Cardiac muscle cell (in vitro differentiated cells and primary cell): ENCODE measurements around the gene ASIC4. TPM values are rescaled to one million over a fixed set of nuclear protein-coding genes. Genes with fewer than 3 reads are reported as not detected.

Source experiments
- DNase-seq, 2 donors: peaks; one replicate each; pipeline versions ENCODE4 v3.0.0 to v3.0.0-alpha.2; 2010 to 2017; ENCODE audit warnings: low read depth in 1 of 2, low spot score in 1 of 2
- H3K27ac ChIP-seq: fragments of 200-600 bp; sonication (generic); 2 replicates; pipeline ENCODE4 v1.5.1; 2016
- H3K27me3 ChIP-seq: fragments of 200-600 bp; sonication (generic); 2 replicates; pipeline ENCODE4 v1.6.0; 2016; ENCODE audit warnings: control low read depth
- H3K36me3 ChIP-seq: fragments of 200-600 bp; sonication (generic); 2 replicates; pipeline ENCODE4 v1.5.1; 2016; ENCODE audit warnings: control low read depth
- H3K4me1 ChIP-seq: fragments of 200-600 bp; sonication (generic); 2 replicates; pipeline ENCODE4 v1.8.1; 2017; ENCODE audit warnings: low read depth, mild to moderate bottlenecking, mixed run types
- H3K4me3 ChIP-seq: fragments of 200-600 bp; sonication (generic); 2 replicates; pipeline ENCODE4 v1.5.1; 2016; ENCODE audit warnings: mild to moderate bottlenecking
- H3K9me3 ChIP-seq: fragments of 200-600 bp; sonication (generic); 2 replicates; pipeline ENCODE4 v1.5.1; 2017; ENCODE audit warnings: low read depth, mild to moderate bottlenecking, control low read depth
- polyA plus RNA-seq: library from polyadenylated mRNA; unstranded; fragments of >200 nt; fragmentation: Nextera tagmentation; extraction: Ambion mirVana; gene quantifications from 2 replicates; pipeline ENCODE4 v1.2.1, GENCODE V29; 2016
- total RNA-seq: library from RNA; depleted of rRNA; stranded (reverse); fragments of >200 nt; gene quantifications from 2 replicates; pipeline ENCODE4 v1.2.3, GENCODE V29; 2016
- TF ChIP-seq, protein P1 (sequence below): IDR thresholded peaks from 2 replicates; pipeline ENCODE4 v1.5.1; 2012; ENCODE audit warnings: low read depth, mild to moderate bottlenecking, low read length

Gene ASIC4
- total and polyA plus RNA-seq, 2 experiments from 2014 or later: 3.3 to 9.5 TPM

DNA sequence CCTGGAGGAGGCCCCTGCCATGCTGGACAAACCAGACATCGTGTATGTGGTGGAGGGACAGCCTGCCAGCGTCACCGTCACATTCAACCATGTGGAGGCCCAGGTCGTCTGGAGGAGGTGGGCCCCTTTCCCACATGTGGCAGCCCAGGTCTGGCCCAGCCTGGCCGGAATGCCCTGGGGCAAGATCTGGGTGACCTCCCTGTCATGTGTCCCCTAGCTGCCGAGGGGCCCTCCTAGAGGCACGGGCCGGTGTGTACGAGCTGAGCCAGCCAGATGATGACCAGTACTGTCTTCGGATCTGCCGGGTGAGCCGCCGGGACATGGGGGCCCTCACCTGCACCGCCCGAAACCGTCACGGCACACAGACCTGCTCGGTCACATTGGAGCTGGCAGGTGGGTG lies 40.8 kb upstream of the ASIC4 start:
- H3K9me3 ChIP-seq: no peaks in the 10 kb centered on the region
- peaks cover 39% of the 10 kb centered on the region for H3K4me1 ChIP-seq
- H3K27ac ChIP-seq: peak overlapping the region; percentile 61
- TF ChIP-seq, protein P1, sequence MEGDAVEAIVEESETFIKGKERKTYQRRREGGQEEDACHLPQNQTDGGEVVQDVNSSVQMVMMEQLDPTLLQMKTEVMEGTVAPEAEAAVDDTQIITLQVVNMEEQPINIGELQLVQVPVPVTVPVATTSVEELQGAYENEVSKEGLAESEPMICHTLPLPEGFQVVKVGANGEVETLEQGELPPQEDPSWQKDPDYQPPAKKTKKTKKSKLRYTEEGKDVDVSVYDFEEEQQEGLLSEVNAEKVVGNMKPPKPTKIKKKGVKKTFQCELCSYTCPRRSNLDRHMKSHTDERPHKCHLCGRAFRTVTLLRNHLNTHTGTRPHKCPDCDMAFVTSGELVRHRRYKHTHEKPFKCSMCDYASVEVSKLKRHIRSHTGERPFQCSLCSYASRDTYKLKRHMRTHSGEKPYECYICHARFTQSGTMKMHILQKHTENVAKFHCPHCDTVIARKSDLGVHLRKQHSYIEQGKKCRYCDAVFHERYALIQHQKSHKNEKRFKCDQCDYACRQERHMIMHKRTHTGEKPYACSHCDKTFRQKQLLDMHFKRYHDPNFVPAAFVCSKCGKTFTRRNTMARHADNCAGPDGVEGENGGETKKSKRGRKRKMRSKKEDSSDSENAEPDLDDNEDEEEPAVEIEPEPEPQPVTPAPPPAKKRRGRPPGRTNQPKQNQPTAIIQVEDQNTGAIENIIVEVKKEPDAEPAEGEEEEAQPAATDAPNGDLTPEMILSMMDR: no peak
- DNase-seq: no peak
- peaks cover 32% of the 10 kb centered on the region for H3K36me3 ChIP-seq
- H3K4me3 ChIP-seq: no peak overlapping the region
- H3K27me3 ChIP-seq: no peaks in the 10 kb centered on the region

DNA sequence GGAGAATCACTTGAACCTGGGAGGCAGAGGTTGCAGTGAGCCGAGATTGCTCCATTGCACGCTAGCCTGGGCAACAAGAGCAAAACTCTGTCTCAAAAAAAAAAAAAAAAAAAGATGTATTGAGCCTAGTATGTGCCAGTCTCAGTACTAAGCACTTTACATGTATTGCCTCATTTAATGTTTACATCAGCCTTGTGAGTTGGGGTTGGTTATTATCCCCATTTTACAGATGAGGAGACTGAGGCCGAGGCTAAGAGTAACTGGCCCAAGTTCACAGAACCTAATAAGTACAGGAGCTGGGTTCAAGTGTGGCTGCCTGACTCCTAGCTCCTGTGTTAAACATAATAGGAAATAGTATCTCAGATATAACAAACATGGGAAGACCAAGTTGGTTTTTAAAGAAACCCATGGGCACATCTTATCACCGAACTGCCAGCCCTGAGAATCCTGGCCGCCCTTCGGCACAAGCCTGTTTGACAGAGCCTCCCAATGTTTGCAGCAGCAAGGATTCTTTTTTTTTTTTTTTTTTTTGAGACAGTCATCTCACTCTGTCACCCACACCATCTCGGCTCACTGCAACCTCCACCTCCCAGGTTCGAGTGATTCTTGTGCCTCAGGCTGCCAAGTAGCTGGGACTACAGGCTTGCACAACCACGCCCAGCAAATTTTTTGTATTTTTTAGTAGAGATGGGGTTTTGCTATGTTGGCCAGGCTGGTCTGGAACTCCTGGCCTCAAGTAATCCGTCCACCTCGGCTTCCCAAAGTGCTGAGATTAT lies 39.8 kb upstream of the ASIC4 start:
- TF ChIP-seq, protein P1: no peak
- peaks cover 31% of the 10 kb centered on the region for H3K36me3 ChIP-seq
- H3K9me3 ChIP-seq: no peaks in the 10 kb centered on the region
- H3K4me1 ChIP-seq: peaks cover 39% of the 10 kb centered on the region
- H3K4me3 ChIP-seq: no peak overlapping the region
- no peak for DNase-seq
- H3K27me3 ChIP-seq: no peaks in the 10 kb centered on the region
- peak overlapping the region; percentile 62 for H3K27ac ChIP-seq

DNA sequence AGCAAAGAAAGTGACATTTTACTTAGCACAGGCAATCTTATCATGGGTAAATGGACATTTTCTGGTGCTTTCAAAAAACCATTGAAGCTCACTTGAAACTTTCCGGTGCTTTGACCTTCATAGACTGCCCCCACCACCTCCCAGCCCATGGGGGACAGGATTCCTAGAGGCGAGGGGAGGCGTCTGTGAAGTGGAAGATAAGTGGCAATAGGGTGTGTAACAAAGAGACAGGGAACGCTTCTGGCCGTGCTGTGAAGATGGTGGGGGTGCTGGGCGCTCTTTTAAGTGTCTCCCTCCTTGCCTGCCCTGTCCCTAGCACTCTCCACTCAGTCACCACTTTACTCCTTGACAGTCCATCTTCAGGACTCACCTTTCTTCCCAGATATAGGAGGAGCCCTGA lies 39.0 kb upstream of the ASIC4 start:
- H3K4me3 ChIP-seq: no peak overlapping the region
- peaks cover 31% of the 10 kb centered on the region for H3K36me3 ChIP-seq
- H3K4me1 ChIP-seq: peaks cover 31% of the 10 kb centered on the region
- H3K9me3 ChIP-seq: no peaks in the 10 kb centered on the region
- TF ChIP-seq, protein P1: no peak
- H3K27me3 ChIP-seq: no peaks in the 10 kb centered on the region
- peak in 1 of 2 donors; percentile 83 for DNase-seq
- H3K27ac ChIP-seq: peak overlapping the region; percentile 62

DNA sequence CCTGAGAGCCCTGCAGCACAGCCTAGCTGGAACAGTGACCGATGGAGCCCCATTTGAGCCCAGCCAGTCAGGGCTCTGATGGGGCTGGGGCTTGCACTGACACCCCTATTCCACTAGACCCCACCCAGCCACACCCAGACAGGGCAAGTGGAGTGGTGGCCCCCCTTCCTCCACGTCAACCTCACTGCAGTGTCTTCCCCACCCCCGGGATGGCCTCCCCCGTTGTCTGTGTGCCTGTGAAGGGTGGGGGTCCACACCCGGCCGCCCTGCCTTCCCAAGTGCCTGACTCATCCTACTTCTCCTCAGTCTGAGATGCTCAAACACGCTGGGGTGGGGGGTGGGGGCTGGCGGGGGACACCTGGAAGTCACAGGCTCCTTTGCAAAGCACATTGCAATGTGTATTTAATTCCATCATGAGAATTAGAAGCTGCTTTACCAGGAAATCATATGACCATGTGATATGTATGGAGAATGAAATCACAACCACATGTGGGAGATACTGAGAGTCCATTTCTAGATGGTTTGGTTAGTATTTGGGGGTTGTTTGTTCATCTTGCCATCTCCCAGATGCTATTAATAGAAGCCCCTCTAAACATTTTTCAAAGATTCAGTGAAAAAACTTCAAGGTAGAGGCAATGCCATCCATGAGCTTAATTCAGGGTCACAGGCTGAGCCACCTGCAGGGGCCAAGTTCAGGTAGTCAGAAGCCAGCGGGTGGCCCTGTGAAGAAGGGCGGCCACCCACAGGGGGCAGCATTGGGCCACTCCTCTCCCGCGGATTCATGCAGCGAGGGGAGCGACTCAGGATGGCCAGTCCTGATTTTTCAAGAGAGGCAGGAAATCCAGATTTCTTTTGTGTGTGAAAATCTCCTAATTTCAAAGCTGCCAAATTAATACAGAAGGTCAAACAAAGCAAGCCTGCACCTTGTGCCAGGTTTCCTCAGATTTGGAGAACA lies 38.3 kb upstream of the ASIC4 start:
- Histone ChIP-seq H3K4me3 (no peak overlapping the region), H3K27ac (peak overlapping the region; percentile 62), H3K9me3 (no peaks in the 10 kb centered on the region), H3K36me3 (peaks cover 33% of the 10 kb centered on the region), H3K4me1 (peaks cover 24% of the 10 kb centered on the region), H3K27me3 (no peaks in the 10 kb centered on the region)
- DNase-seq: peak; percentile 72 to 87
- TF ChIP-seq, protein P1: peak; percentile 95

DNA sequence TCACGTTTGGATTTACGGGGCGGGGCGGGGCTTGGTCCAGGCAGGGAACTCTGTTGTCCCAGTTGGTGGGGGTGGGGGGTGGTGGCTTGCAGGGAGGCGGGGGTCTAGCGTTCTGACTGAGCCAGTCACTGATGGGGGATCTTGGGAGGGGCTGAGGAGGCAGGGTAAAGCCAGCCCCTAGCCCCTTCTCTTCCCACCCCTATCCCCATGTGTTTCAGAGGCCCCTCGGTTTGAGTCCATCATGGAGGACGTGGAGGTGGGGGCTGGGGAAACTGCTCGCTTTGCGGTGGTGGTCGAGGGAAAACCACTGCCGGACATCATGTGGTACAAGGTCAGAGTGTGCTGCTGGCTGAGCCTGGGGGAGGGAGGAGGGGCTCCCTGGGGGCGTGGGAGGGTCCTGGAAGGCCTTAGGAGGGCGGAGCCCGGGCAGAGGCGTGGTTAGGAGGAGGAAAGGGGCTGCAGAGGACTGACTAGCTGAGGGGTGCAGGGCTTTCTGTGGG lies 37.6 kb upstream of the ASIC4 start:
- Histone ChIP-seq H3K27me3 (no peaks in the 10 kb centered on the region), H3K9me3 (no peaks in the 10 kb centered on the region), H3K4me3 (no peak overlapping the region), H3K27ac (peak overlapping the region; percentile 9), H3K4me1 (peaks cover 24% of the 10 kb centered on the region), H3K36me3 (peaks cover 40% of the 10 kb centered on the region)
- TF ChIP-seq, protein P1: no peak
- DNase-seq: peak in 1 of 2 donors; percentile 79
